ENCODE results near the gene MXRA7.

MXRA7 gene

GRCh38 chr17:76677406-76677805 lies 33.4 kb downstream of the MXRA7 start:
- no peak for DNase-seq (ENCODE audit: low spot score)

GRCh38 chr17:76676629-76677028 lies 34.1 kb downstream of the MXRA7 start:
- DNase-seq (ENCODE audit: low spot score) = no peak

GRCh38 chr17:76675648-76676047 lies 35.1 kb downstream of the MXRA7 start:
- no peak for DNase-seq (ENCODE audit: low spot score)

- no peak for DNase-seq (ENCODE audit: low spot score)
These were observed 36.2 kb downstream of the MXRA7 start for GRCh38 chr17:76674600-76674999.

GRCh38 chr17:76673729-76674128 lies 37.0 kb downstream of the MXRA7 start:
- no peak for DNase-seq (ENCODE audit: low spot score)

- DNase-seq (ENCODE audit: low spot score) = no peak
These were observed 37.9 kb downstream of the MXRA7 start for GRCh38 chr17:76672892-76673291.

- DNase-seq (ENCODE audit: low spot score) = no peak
These were observed 38.4 kb downstream of the MXRA7 start for GRCh38 chr17:76672270-76672851.

- no peak for DNase-seq (ENCODE audit: low spot score)
These were observed 38.9 kb downstream of the MXRA7 start for GRCh38 chr17:76671912-76672262.

DNA sequence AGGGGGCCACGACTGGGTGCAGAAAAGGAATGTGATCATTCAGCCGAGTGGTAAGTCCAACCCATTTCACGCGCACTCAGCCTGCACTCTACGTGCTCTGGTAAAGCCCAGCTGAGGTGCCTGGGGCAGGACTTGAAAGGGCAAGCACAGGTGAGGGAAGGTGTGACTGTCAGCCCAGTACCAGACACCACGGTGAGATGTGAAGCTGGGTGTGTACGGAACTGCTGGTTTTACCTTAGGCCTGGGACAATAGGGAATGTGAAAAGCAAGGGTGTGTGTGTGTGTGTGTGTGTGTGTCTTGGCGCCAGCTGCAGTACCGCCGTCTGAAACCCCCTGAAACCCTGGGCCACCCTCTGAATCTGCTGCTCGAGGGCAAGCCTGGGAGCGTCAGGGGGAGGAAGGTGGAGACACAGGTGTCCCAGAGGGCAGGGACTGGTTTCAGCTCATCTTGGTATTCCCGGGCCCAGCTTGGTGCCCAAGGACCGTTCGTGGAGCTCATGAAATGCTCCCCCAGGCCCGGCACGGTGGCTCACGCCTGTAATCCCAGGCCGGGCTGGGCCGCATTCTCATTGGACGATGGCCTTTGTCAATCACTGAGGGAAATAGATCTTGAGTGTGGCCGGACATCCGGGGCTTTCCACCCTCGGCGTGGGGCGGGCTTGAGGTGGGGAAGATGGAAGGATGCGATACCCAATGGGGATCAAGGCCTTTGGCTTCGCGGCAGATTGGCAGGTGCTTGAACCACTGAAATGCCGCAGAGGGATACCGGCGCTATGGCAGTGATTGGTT lies 39.4 kb downstream of the MXRA7 start:
- peak; percentile 99 for DNase-seq (ENCODE audit: low spot score)

DNA sequence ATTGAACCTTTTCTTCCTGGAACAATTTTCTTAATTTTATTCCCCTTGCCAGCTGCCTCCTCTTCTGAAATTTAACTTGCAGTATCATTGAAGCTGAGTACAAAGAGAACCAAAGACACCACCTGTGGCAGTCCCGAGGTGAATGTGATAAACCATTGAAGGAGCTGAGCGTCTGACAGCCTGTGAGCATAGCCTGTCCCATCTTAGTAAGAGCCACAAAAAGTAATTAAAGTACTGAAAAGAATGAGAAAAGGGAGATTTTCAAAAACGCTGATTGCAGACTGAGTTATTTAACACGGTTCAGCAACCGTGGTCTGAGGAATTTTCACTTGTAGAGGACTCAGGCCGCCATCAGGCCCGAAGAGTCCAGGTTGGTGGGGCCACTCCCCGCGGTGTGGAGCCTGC lies 40.0 kb downstream of the MXRA7 start:
- no peak for DNase-seq (ENCODE audit: low spot score)

GRCh38 chr17:76670020-76670717 lies 40.6 kb downstream of the MXRA7 start:
- no peak for DNase-seq (ENCODE audit: low spot score)

DNA sequence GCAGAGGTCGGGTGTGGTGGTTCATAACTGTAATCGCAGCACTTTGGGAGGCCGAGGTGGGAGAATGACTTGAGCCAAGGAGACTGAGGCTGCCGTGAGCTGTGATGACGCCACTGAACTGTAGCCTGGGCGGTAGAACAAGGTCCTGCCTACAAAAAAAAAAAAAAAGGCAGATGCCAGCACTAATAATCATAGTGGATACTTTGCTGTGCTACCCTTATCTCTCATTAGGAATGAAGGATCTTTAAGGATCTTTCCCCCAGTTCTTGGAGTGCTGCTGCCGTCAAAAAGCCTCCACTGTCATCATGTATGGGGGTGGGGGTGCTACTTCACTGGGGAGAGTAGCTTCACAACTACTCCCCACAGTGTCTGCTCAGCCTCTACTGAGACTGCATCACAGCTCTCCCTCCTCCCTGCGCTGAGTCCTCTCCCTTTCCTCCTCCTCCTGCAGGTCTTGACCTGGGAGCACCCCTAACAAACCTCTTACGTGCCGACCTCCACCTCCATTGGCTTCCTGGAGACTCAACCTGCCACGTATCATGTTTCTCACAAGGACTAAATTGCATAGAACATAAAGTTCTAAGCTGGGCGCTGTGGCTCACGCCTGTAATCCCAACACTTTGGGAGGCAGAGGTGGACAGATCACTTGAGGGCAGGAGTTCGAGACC lies 42.8 kb downstream of the MXRA7 start:
- no peak for DNase-seq (ENCODE audit: low spot score)

- DNase-seq (ENCODE audit: low spot score) = no peak
These were observed 43.3 kb downstream of the MXRA7 start for GRCh38 chr17:76667491-76667755.

DNA sequence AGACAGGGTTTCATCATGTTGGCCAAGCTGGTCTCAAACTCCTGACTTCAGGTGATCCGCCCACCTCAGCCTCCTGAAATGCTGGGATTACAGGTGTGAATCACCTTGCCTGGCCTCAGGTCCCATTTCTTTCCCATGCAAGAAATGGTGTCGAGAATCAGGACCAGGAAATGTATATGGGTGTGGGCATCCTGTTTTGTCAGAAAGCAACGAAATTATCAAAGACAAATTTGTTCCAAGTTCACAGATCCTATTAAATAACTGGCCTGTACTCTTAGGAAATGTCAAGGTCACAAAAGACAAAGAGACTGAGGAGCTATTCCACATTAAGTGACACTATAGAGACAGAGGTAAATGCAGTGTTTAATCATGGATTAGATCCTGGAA lies 50.1 kb downstream of the MXRA7 start:
- no peak for DNase-seq (ENCODE audit: low spot score)

DNA sequence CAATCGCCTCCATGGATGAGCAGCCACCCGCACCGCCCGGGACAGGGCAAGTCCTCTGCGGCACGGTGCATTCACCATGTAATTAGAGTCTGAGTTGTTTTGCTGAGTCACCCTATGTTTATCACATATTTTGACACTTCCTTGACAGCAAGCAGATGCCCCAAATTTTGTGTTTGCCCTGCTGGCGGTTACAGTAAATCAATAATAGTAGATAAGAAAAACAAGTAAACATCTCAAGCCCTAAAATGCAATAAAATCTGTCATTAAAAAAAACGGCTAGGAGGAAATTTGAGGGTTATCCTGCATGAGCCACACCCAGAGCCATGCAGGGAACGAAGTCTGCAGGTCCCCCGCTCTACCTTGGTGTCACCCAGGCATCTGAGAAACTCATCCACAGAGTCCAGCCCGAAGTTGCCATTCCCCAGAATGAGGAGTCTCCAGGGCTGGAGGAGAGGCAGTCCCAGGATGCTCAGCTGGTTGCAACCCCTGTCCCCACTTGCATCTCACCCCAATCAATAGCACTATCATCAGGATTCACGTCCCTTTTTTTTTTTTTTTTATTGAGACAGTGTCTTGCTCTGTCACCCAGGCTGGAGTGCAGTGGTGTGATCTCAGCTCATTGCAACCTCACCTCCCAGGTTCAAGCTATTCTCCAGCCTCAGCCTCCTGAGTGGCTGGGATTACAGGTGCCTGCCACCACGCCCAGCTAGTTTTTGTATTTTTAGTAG lies 50.7 kb downstream of the MXRA7 start:
- no peak for DNase-seq (ENCODE audit: low spot score)

- no peak for DNase-seq (ENCODE audit: low spot score)
These were observed 52.5 kb downstream of the MXRA7 start for GRCh38 chr17:76658242-76658662.

DNA sequence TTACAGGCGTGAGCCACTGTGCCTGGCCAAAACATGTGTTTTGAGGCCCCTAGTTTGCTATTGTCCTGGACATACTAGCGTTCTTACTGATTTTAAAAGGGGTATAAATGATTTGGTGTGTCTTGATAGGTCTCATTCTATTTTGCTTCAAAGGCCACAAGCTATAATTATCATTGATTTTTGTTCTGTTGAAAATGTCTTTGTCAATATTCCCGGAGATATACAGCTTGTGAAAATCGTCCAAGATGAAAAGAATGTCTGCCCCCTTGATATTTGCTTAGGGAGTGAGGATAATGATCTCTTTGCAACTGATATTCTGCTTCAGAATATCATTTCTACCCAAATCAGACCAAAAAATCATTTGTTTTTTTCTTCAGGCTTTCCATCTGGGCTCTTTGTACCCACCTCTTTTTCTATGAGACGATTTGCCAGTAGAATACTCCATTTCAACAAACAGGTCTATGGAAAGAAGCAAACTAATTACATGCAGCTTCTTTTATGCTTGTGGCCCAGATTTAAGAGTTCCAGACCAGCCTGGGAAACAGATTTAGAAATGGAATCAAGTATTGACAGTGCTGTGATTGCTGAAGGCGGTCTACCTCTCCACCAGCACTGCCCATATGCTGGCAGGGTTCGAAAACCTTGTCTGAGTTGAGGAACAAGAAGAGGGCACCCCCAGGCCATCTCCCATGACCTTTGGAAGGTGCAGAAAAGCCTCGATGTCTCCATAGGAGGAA lies 53.1 kb downstream of the MXRA7 start:
- no peak for DNase-seq (ENCODE audit: low spot score)

- DNase-seq (ENCODE audit: low spot score) = no peak
These were observed 56.4 kb downstream of the MXRA7 start for GRCh38 chr17:76654408-76654807.

- DNase-seq (ENCODE audit: low spot score) = no peak
These were observed 60.3 kb downstream of the MXRA7 start for GRCh38 chr17:76650504-76650903.

DNA sequence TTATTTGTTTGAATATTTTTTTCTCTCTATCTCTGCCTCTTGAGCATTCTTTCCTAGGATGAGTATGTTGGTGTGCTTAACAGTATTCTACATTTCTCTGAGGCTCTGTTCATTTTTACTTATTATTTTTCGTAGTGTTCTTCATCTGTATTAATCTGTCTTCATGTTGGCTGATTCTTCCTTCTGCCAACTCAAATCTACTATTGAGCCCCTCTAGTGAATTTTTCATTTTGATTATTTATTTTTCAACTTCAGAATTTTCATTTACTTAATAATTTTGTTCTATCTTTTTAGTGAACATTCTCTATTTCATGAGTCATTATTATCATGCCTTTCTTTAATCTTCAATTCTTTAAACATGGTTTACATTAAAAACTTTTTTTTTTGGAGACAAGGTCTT lies 64.1 kb downstream of the MXRA7 start:
- DNase-seq (ENCODE audit: low spot score) = no peak

DNA sequence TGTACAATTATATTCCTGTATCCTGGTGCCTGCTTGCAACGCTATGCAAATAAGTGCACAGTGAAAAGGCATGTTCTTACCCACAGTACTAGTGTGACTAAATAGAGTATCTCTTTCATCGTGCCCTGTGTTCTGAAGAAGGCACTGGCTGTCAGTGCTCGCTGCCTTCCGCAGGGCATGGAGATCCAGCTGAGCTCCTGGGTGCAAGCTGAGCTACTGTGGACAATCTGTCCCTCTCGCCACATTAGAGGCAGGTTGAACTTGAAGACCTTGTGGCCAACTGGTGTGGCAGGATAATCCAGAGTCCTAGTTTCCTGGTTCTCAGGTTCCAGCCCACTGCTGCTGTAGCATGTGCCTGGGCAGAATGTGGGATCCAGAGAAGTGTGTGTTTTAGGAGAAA lies 65.3 kb downstream of the MXRA7 start:
- no peak for DNase-seq (ENCODE audit: low spot score)

GRCh38 chr17:76644995-76645394 lies 65.8 kb downstream of the MXRA7 start:
- DNase-seq (ENCODE audit: low spot score) = no peak
